SH-SY5Y (cell line): ENCODE measurements around the gene FOXP4.

Experiments
- GATA2 ChIP-seq: IDR thresholded peaks from 2 replicates; pipeline ENCODE4 v1.6.1; 2011; ENCODE audit warnings: mild to moderate bottlenecking, low read depth, low read length
- GATA3 ChIP-seq: IDR thresholded peaks from 2 replicates; pipeline ENCODE4 v1.6.1; 2011; ENCODE audit warnings: low read depth, mild to moderate bottlenecking, low read length, moderate library complexity

- no peak for TF ChIP-seq GATA2
- no peak for TF ChIP-seq GATA3
These were observed 48.6 kb upstream of the FOXP4 start for GRCh38 chr6:41497573-41497972.
